ENCODE data around the gene PCDH15.

PCDH15 gene

GRCh38 chr10:54800741-54801421 is at the start of gene PCDH15:
Gene PCDH15, minus strand, starts transcription at chr10:54801231. Its CDS starts 136,969 bp downstream, at chr10:54664262.
- DNase-seq (ENCODE audit: low read depth in 4 of 4, low spot score in 1 of 4): no peak

- DNase-seq (ENCODE audit: low read depth in 4 of 4, low spot score in 1 of 4): no peak
Observed at GRCh38 chr10:54843932-54844331, 42.9 kb upstream of the PCDH15 start.

GRCh38 chr10:54843085-54843646 is 42.1 kb upstream of the PCDH15 start:
- no peak for DNase-seq (ENCODE audit: low read depth in 4 of 4, low spot score in 1 of 4)

- no peak for DNase-seq (ENCODE audit: low read depth in 4 of 4, low spot score in 1 of 4)
Observed at GRCh38 chr10:54837479-54837878, 36.4 kb upstream of the PCDH15 start.

- DNase-seq (ENCODE audit: low read depth in 4 of 4, low spot score in 1 of 4): no peak
Observed at GRCh38 chr10:54833029-54833428, 32.0 kb upstream of the PCDH15 start.

- no peak for DNase-seq (ENCODE audit: low read depth in 4 of 4, low spot score in 1 of 4)
Observed at GRCh38 chr10:54826994-54827560, 26.0 kb upstream of the PCDH15 start.

GRCh38 chr10:54815583-54815982 is 14.6 kb upstream of the PCDH15 start:
- DNase-seq (ENCODE audit: low read depth in 4 of 4, low spot score in 1 of 4): no peak

- DNase-seq (ENCODE audit: low read depth in 4 of 4, low spot score in 1 of 4): no peak
Observed at GRCh38 chr10:54808186-54808935, 7.3 kb upstream of the PCDH15 start.

- no peak for DNase-seq (ENCODE audit: low read depth in 4 of 4, low spot score in 1 of 4)
Observed at GRCh38 chr10:54799506-54799905, 1.5 kb downstream of the PCDH15 start.

GRCh38 chr10:54797636-54798321 is 3.3 kb downstream of the PCDH15 start:
- no peak for DNase-seq (ENCODE audit: low read depth in 4 of 4, low spot score in 1 of 4)

GRCh38 chr10:54796881-54797280 is 4.2 kb downstream of the PCDH15 start:
- no peak for DNase-seq (ENCODE audit: low read depth in 4 of 4, low spot score in 1 of 4)

GRCh38 chr10:54776622-54777021 is 24.4 kb downstream of the PCDH15 start:
- no peak for DNase-seq (ENCODE audit: low read depth in 4 of 4, low spot score in 1 of 4)

- no peak for DNase-seq (ENCODE audit: low read depth in 4 of 4, low spot score in 1 of 4)
Observed at GRCh38 chr10:54772468-54773122, 28.4 kb downstream of the PCDH15 start.

GRCh38 chr10:54769051-54769450 is 32.0 kb downstream of the PCDH15 start:
- no peak for DNase-seq (ENCODE audit: low read depth in 4 of 4, low spot score in 1 of 4)

GRCh38 chr10:54758791-54759190 is 42.2 kb downstream of the PCDH15 start:
- DNase-seq (ENCODE audit: low read depth in 4 of 4, low spot score in 1 of 4): no peak

GRCh38 chr10:54749623-54750022 is 51.4 kb downstream of the PCDH15 start:
- no peak for DNase-seq (ENCODE audit: low read depth in 4 of 4, low spot score in 1 of 4)

GRCh38 chr10:54745436-54745835 is 55.6 kb downstream of the PCDH15 start:
- DNase-seq (ENCODE audit: low read depth in 4 of 4, low spot score in 1 of 4): no peak

- DNase-seq (ENCODE audit: low read depth in 4 of 4, low spot score in 1 of 4): no peak
Observed at GRCh38 chr10:54742416-54742815, 58.6 kb downstream of the PCDH15 start.

- no peak for DNase-seq (ENCODE audit: low read depth in 4 of 4, low spot score in 1 of 4)
Observed at GRCh38 chr10:54728511-54728910, 72.5 kb downstream of the PCDH15 start.

GRCh38 chr10:54722075-54722474 is 79.0 kb downstream of the PCDH15 start:
- no peak for DNase-seq (ENCODE audit: low read depth in 4 of 4, low spot score in 1 of 4)

GRCh38 chr10:54710918-54711317 is 90.1 kb downstream of the PCDH15 start:
- no peak for DNase-seq (ENCODE audit: low read depth in 4 of 4, low spot score in 1 of 4)

Measured in stimulated activated CD4-positive, alpha-beta T cell treated with anti-CD3 and anti-CD28 coated beads, Interleukin-1b, Interleukin-23, amount 100 ng/mL, for 24 hours (primary cell).